Common myeloid progenitor, CD34-positive (primary cell): Measurements from ENCODE around the gene IMPG1.

Experiments
- CTCF ChIA-PET: fragments of 350-600 bp; sonication (Branson Sonifier 250); formaldehyde crosslinking; loops from one replicate; lab custom pipeline; 2021; ENCODE audit warnings: antibody characterized with exemption; lab: Charles Lee
- POLR2A ChIA-PET: fragments of 350-600 bp; sonication (Branson Sonifier 250); formaldehyde crosslinking; loops from one replicate; lab custom pipeline; 2021; ENCODE audit warnings: antibody characterized with exemption; lab: Charles Lee
- DNase-seq, 3 donors: peaks; one replicate each; pipeline versions ENCODE4 v3.0.0 to v3.0.0-alpha.2; 2013
- H3K27ac ChIP-seq, 2 experiments: 1 replicate in 1 of 2; 2 replicates in 1 of 2; pipeline ENCODE4 v1.7.0; 2013; ENCODE audit warnings: inconsistent platforms in 2 of 2, low read length in 2 of 2, mild to moderate bottlenecking in 2 of 2, low read depth in 1 of 2, moderate library complexity in 1 of 2; ENCODE audit not compliant: severe bottlenecking in 2 of 2, insufficient read depth in 1 of 2, poor library complexity in 1 of 2
- H3K27me3 ChIP-seq, 5 experiments: replicated peaks in 2 of 5; 1 replicate in 3 of 5; 2 replicates in 2 of 5; pipeline versions ENCODE4 v1.6.1 to v1.7.0; 2013; ENCODE audit warnings: low read length in 4 of 5, mild to moderate bottlenecking in 2 of 5, moderate library complexity in 2 of 5, inconsistent platforms in 1 of 5; ENCODE audit not compliant: insufficient read depth in 5 of 5, control insufficient read depth in 4 of 5
- H3K36me3 ChIP-seq, 4 experiments: 1 replicate in 2 of 4; 2 replicates in 2 of 4; pipeline versions ENCODE4 v1.6.1 to v1.7.0; 2013; ENCODE audit warnings: low read length in 3 of 4, control low read depth in 1 of 4, mild to moderate bottlenecking in 1 of 4; ENCODE audit not compliant: control insufficient read depth in 4 of 4, insufficient read depth in 4 of 4
- H3K4me1 ChIP-seq, 4 experiments: 1 replicate in 3 of 4; 2 replicates in 1 of 4; pipeline versions ENCODE4 v1.6.1 to v1.7.1; 2013; ENCODE audit warnings: low read length in 3 of 4, mild to moderate bottlenecking in 3 of 4, control low read depth in 1 of 4, inconsistent platforms in 1 of 4, moderate library complexity in 1 of 4; ENCODE audit not compliant: control insufficient read depth in 4 of 4, insufficient read depth in 4 of 4; ENCODE audit errors: control extremely low read depth in 1 of 4
- H3K4me3 ChIP-seq, 7 experiments: 1 replicate in 4 of 7; 2 replicates in 3 of 7; pipeline versions ENCODE4 v1.5.1 to v1.7.0; 2013; ENCODE audit warnings: mild to moderate bottlenecking in 7 of 7, low read length in 6 of 7, moderate library complexity in 6 of 7, inconsistent platforms in 2 of 7, low read depth in 2 of 7, control low read depth in 1 of 7; ENCODE audit not compliant: insufficient read depth in 4 of 7, control insufficient read depth in 1 of 7; ENCODE audit errors: extremely low read depth in 1 of 7
- H3K9me3 ChIP-seq, 5 experiments: 1 replicate in 4 of 5; 2 replicates in 1 of 5; pipeline versions ENCODE4 v1.6.1 to v1.7.1; 2013; ENCODE audit warnings: low read length in 4 of 5, mild to moderate bottlenecking in 2 of 5, inconsistent platforms in 1 of 5, low read depth in 1 of 5, moderate library complexity in 1 of 5; ENCODE audit not compliant: control insufficient read depth in 4 of 5, insufficient read depth in 2 of 5; ENCODE audit errors: control extremely low read depth in 1 of 5
- WGBS: methylation state at CpG from one replicate; pipeline ENCODE4 v1.1.5; 2013; ENCODE audit not compliant: insufficient coverage; 5-methylcytosine and 5-hydroxymethylcytosine counted together

Gene IMPG1

GRCh38 chr6:75876152-75876551 lies 196.3 kb downstream of the IMPG1 start:
- H3K27me3 ChIP-seq, result no peaks in the 10 kb centered on the region
- no peaks in the 10 kb centered on the region for H3K9me3 ChIP-seq
- ChIA-PET CTCF (interaction anchor here (0.6 to 2.2 kb wide), 2 partner anchors 17 to 1581 kb away, joined by 3 to 5 read pairs; no protein-coding TSS in a partner anchor), POLR2A (no interaction called here)
- DNase-seq, result no peak
- H3K4me1 ChIP-seq, result no peaks in the 10 kb centered on the region
- no peak overlapping the region for H3K27ac ChIP-seq
- H3K4me3 ChIP-seq, result no peak overlapping the region
- no peaks in the 10 kb centered on the region for H3K36me3 ChIP-seq

- Histone ChIP-seq H3K27ac (no peak overlapping the region), H3K27me3 (no peaks in the 10 kb centered on the region), H3K36me3 (no peaks in the 10 kb centered on the region), H3K4me3 (no peak overlapping the region), H3K9me3 (no peaks in the 10 kb centered on the region), H3K4me1 (no peaks in the 10 kb centered on the region)
- ChIA-PET CTCF (no interaction called here), POLR2A (no interaction called here)
- 100% methylated on average over 1 of the region's 2 CpGs for WGBS
- no peak for DNase-seq
Observed at GRCh38 chr6:75874224-75874623, 198.2 kb downstream of the IMPG1 start.
